Spleen (tissue), 7 donors: ENCODE data around the gene LCLAT1.

Source experiments
- CTCF ChIP-seq, 11 experiments: fragments of 200-600 bp in 7 of 11; fragments of 450-650 bp in 4 of 11; sonication (generic) in 4 of 11; IDR thresholded peaks in 8 of 11; conservative IDR thresholded peaks in 3 of 11; 1 replicate in 7 of 11; 2 replicates in 4 of 11; pipeline versions ENCODE4 v1.4.0 to v1.8.0; 2016 to 2021; ENCODE audit warnings: antibody characterized with exemption in 11 of 11, inconsistent platforms in 4 of 11, mild to moderate bottlenecking in 1 of 11
- POLR2A ChIP-seq, 3 donors: fragments of 450-650 bp; IDR thresholded peaks; one replicate each; pipeline ENCODE4 v1.5.1; 2017; ENCODE audit warnings: antibody characterized with exemption in 3 of 3, mild to moderate bottlenecking in 1 of 3
- donor health status: DM: no; HTN: no; CAD: no; lungs with moderate emphysema.
- donor health status: DM: no; HTN: no; CAD: no.
- donor health status: DM: no; HTN: no; CAD: no.

GRCh38 chr2:30647752-30648457 lies 200.9 kb downstream of the LCLAT1 start:
- TF ChIP-seq CTCF (IDR thresholded peaks at IDR 0.05 in 8 of 11, conservative IDR thresholded peaks at IDR 0.05 in 3 of 11), result no peak
- TF ChIP-seq POLR2A (IDR thresholded peaks at IDR 0.05), result no peak
